GM23248 (cell line): ENCODE results near the gene NFATC3. TPM values are rescaled to one million over a fixed set of nuclear protein-coding genes. Genes with fewer than 3 reads are reported as not detected.
"Not testable (repeated sequence)": the region's sequence is repeated elsewhere in the genome, so short reads cannot be mapped to it uniquely, and the experiment has no call there.

ENCODE experiments used
- DNase-seq: peaks from one replicate; pipeline ENCODE4 v3.0.0-alpha.2; 2015
- H2AFZ ChIP-seq: fragments of 200-600 bp; sonication (generic); 2 replicates; pipeline ENCODE4 v1.6.1; 2016; ENCODE audit warnings: antibody characterized with exemption
- H3F3A ChIP-seq: fragments of 200-600 bp; sonication (generic); 2 replicates; pipeline ENCODE4 v1.6.1; 2016; ENCODE audit warnings: mild to moderate bottlenecking, antibody characterized with exemption, mixed run types; ENCODE audit not compliant: insufficient read depth
- H3K27ac ChIP-seq: fragments of 200-600 bp; sonication (generic); 2 replicates; pipeline ENCODE4 v1.5.1; 2016; ENCODE audit warnings: mild to moderate bottlenecking
- H3K27me3 ChIP-seq: fragments of 200-600 bp; sonication (generic); replicated peaks from 2 replicates; pipeline ENCODE4 v1.6.1; 2016; ENCODE audit warnings: mild to moderate bottlenecking; ENCODE audit not compliant: insufficient read depth
- H3K36me3 ChIP-seq: fragments of 200-600 bp; sonication (generic); 2 replicates; pipeline ENCODE4 v1.6.1; 2016; ENCODE audit warnings: low read depth, mild to moderate bottlenecking
- H3K4me1 ChIP-seq: fragments of 200-600 bp; sonication (generic); 2 replicates; pipeline ENCODE4 v1.6.1; 2016; ENCODE audit warnings: mild to moderate bottlenecking; ENCODE audit not compliant: insufficient read depth
- H3K4me2 ChIP-seq: fragments of 200-600 bp; sonication (generic); one replicate; pipeline ENCODE4 v1.6.1; 2016; ENCODE audit warnings: mild to moderate bottlenecking; ENCODE audit not compliant: unreplicated experiment
- H3K4me3 ChIP-seq: fragments of 200-600 bp; sonication (generic); 2 replicates; pipeline ENCODE4 v1.5.1; 2016; ENCODE audit warnings: mild to moderate bottlenecking
- H3K79me2 ChIP-seq: fragments of 200-600 bp; sonication (generic); 2 replicates; pipeline ENCODE4 v1.6.1; 2016; ENCODE audit warnings: mild to moderate bottlenecking; ENCODE audit not compliant: insufficient read depth
- H3K9ac ChIP-seq: fragments of 200-600 bp; sonication (generic); 2 replicates; pipeline ENCODE4 v1.6.1; 2016; ENCODE audit warnings: mild to moderate bottlenecking
- H3K9me2 ChIP-seq: fragments of 200-600 bp; sonication (generic); 2 replicates; pipeline ENCODE4 v1.6.1; 2016; ENCODE audit warnings: mixed run types, mild to moderate bottlenecking, moderate library complexity; ENCODE audit not compliant: insufficient read depth
- H3K9me3 ChIP-seq: fragments of 200-600 bp; sonication (generic); one replicate; pipeline ENCODE4 v1.6.1; 2017; ENCODE audit warnings: low read depth
- H4K20me1 ChIP-seq: fragments of 200-600 bp; sonication (generic); 2 replicates; pipeline ENCODE4 v1.6.0; 2016; ENCODE audit not compliant: insufficient read depth
- EZH2 ChIP-seq: fragments of 200-600 bp; sonication (generic); IDR thresholded peaks from 2 replicates; pipeline ENCODE4 v1.6.1; 2018; ENCODE audit warnings: antibody characterized with exemption, mild to moderate bottlenecking; ENCODE audit not compliant: insufficient read depth, poor library complexity, severe bottlenecking
- EZH2phosphoT487 ChIP-seq: fragments of 200-600 bp; sonication (generic); IDR thresholded peaks from 2 replicates; pipeline ENCODE4 v1.6.1; 2018; ENCODE audit warnings: antibody characterized with exemption, moderate library complexity, mild to moderate bottlenecking, low read depth; ENCODE audit not compliant: insufficient read depth
- WGBS, 2 experiments: methylation state at CpG; one replicate each; pipeline ENCODE4 v1.1.6; 2015 to 2017; ENCODE audit warnings: low lambda C conversion rate in 2 of 2, low coverage in 1 of 2; ENCODE audit errors: missing lambda C conversion rate in 2 of 2; 5-methylcytosine and 5-hydroxymethylcytosine counted together
- in situ Hi-C: fragments of 300-500 bp; cut with MboI; formaldehyde crosslinking; loops from 2 replicates; pipeline ENCODE4 v1.15.0; 2020
- polyA plus RNA-seq: library from polyadenylated mRNA; unstranded; fragments of >200 nt; fragmentation: Nextera tagmentation; extraction: Ambion mirVana; gene quantifications from 2 replicates; pipeline ENCODE4 v1.2.1, GENCODE V29; 2016
- total RNA-seq: library from RNA; depleted of rRNA; stranded (reverse); fragments of >200 nt; shearing (Covaris generic); gene quantifications from 2 replicates; pipeline ENCODE4 v1.2.3, GENCODE V29; 2014

Gene NFATC3
- total and polyA plus RNA-seq, 2 experiments from 2014 or later: 10.2 to 14.2 TPM

- Histone ChIP-seq H3K9ac (no peak overlapping the region), H3K4me2 (no peak overlapping the region), H3K4me1 (no peaks in the 10 kb centered on the region), H3K36me3 (no peaks in the 10 kb centered on the region), H3F3A (no peaks in the 10 kb centered on the region), H3K9me3 (no peaks in the 10 kb centered on the region), H3K27ac (no peak overlapping the region), H3K27me3 (no peaks in the 10 kb centered on the region), H3K4me3 (no peak overlapping the region), H3K79me2 (peaks cover 100% of the 10 kb centered on the region), H4K20me1 (no peaks in the 10 kb centered on the region; the same call in 1 of the 2 replicates), H3K9me2 (no peaks in the 10 kb centered on the region), H2AFZ (no peak overlapping the region)
- in situ Hi-C loops: no loop called here
- TF ChIP-seq EZH2phosphoT487: no peak
- no peak for TF ChIP-seq EZH2
- no peak for DNase-seq
- 85 to 89% methylated on average over 2 of the region's 2 CpGs for WGBS, 2 experiments
Measured at GRCh38 chr16:68115851-68116250, 30.7 kb downstream of the NFATC3 start.

DNA sequence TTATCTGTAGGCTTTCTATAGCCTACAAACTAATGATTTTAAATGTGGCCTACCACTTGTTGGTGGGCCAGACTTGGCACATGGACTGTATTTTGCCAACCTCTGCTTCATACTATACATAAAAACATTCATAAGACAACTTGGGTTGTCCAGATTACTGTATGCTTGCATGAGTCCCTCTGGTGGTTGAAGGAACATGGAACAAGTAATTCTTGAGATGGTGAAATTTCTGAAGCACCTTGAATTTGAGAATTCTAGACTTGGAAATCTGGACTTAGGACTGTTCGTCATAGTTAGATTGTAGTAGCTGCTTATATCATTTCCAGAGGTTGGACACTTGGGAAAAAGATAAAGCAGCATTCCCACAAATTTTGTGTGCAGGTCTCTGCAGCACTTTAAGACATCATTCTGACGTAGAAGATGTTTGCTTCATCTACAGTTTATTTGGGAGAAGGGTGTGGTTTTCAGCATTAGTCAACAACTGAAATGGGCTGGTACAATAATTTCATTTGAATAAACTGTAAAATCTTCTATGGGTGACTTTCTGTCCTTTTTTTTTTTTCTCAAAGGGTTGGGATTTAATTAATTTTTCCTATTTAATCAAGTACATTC is 31.2 kb downstream of the NFATC3 start:
- no peaks in the 10 kb centered on the region for H3K9me2 ChIP-seq
- no peaks in the 10 kb centered on the region for H3K9me3 ChIP-seq
- peaks cover 100% of the 10 kb centered on the region for H3K79me2 ChIP-seq
- H3K27ac ChIP-seq: no peak overlapping the region
- no peaks in the 10 kb centered on the region for H3K27me3 ChIP-seq
- H2AFZ ChIP-seq: no peak overlapping the region
- no peaks in the 10 kb centered on the region; the same call in 1 of the 2 replicates for H4K20me1 ChIP-seq
- in situ Hi-C loops: no loop called here
- no peak overlapping the region for H3K4me3 ChIP-seq
- WGBS, 2 experiments: 72 to 77% methylated on average over 2 of the region's 2 CpGs
- no peaks in the 10 kb centered on the region for H3F3A ChIP-seq
- no peak overlapping the region for H3K4me2 ChIP-seq
- no peaks in the 10 kb centered on the region for H3K4me1 ChIP-seq
- TF ChIP-seq EZH2: no peak
- no peak for TF ChIP-seq EZH2phosphoT487
- no peaks in the 10 kb centered on the region for H3K36me3 ChIP-seq
- peak; percentile 61 for DNase-seq
- no peak overlapping the region for H3K9ac ChIP-seq

DNA sequence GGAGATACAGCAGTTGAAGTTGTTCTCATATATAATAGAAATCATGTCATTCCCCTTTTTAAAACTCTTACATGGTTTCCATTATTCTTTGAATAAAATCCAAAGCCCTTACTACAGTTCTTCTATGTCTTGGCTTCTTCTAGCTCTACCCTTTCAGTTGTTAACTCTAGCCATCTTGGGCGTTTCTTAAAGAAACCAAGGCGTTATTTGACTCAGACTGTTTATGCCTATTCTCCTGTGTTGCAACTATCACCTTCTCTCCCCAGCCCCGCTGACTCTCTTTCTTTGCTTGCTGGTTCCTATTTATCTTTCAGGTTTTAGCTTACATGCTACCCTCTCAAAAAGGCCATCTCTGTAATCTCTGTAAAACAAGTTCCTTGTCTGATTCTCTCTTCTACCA is 32.7 kb downstream of the NFATC3 start:
- Histone ChIP-seq H3K4me1 (no peaks in the 10 kb centered on the region), H3K4me2 (no peak overlapping the region), H3K27ac (no peak overlapping the region), H3K27me3 (no peaks in the 10 kb centered on the region), H3F3A (no peaks in the 10 kb centered on the region), H3K9ac (no peak overlapping the region), H3K36me3 (no peaks in the 10 kb centered on the region), H3K9me3 (no peaks in the 10 kb centered on the region), H2AFZ (no peak overlapping the region), H4K20me1 (no peaks in the 10 kb centered on the region; the same call in 1 of the 2 replicates), H3K9me2 (no peaks in the 10 kb centered on the region), H3K79me2 (peaks cover 100% of the 10 kb centered on the region), H3K4me3 (no peak overlapping the region)
- no peak for TF ChIP-seq EZH2phosphoT487
- TF ChIP-seq EZH2: no peak
- in situ Hi-C loops: no loop called here
- DNase-seq: no peak
- 87 to 90% methylated on average over 3 of the region's 3 CpGs for WGBS, 2 experiments

- H3K27me3 ChIP-seq, H3K27ac ChIP-seq, H3K9me3 ChIP-seq, H3F3A ChIP-seq, H3K36me3 ChIP-seq, H4K20me1 ChIP-seq, H3K4me2 ChIP-seq, in situ Hi-C loops, H3K4me3 ChIP-seq, H3K9me2 ChIP-seq, H3K4me1 ChIP-seq, H3K9ac ChIP-seq, DNase-seq, H2AFZ ChIP-seq: not testable (repeated sequence)
- 93 to 95% methylated on average over 13 of the region's 13 CpGs for WGBS, 2 experiments
- H3K79me2 ChIP-seq: peaks cover 99% of the 10 kb centered on the region
Measured at GRCh38 chr16:68118954-68119353, 33.8 kb downstream of the NFATC3 start.

- H3K9me2 ChIP-seq, H3K27ac ChIP-seq, H3K9me3 ChIP-seq, H4K20me1 ChIP-seq, H3K27me3 ChIP-seq, in situ Hi-C loops, H2AFZ ChIP-seq, H3K9ac ChIP-seq, H3F3A ChIP-seq, H3K4me1 ChIP-seq, H3K4me3 ChIP-seq, H3K36me3 ChIP-seq, H3K4me2 ChIP-seq, DNase-seq: not testable (repeated sequence)
- peaks cover 98% of the 10 kb centered on the region for H3K79me2 ChIP-seq
- 95 to 100% methylated on average over 5 of the region's 5 CpGs for WGBS, 2 experiments
Measured at GRCh38 chr16:68120496-68120895, 35.3 kb downstream of the NFATC3 start.
